ENCODE data around the gene F7.

DNA sequence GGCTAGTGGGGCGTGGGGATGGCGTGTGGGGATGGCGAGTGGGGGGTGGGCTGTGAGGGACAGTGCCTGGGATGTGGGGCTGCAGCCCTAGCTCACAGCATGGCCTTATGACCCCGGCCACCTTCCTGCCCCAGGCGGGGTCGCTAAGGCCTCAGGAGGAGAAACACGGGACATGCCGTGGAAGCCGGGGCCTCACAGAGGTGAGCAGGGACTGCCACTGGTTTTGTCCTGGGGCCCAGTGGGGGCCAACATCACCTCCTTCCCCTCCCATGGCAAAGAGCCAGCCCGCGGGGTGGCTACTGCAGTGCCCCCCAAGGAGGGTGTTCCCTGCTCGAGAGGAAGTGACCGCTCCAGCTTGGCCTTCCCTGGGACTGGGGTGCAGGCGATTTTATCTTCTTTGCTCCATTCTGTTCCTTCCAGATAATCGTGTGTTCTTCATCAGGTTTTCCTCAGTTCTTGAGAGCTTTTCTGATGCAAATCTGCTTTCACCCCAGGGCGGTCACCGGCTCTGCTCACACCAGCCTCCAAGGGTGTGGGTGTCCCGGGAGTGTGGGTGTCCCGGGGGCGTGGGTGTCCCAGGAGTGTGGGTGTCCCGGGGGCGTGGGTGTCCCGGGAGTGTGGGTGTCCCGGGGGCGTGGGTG, 1.2 kb downstream of the F7 start:
- TF ChIP-seq GATA2 (IDR thresholded peaks at IDR 0.05; ENCODE audit: low read depth, low read length): no peak
- no peak for TF ChIP-seq GATA3 (IDR thresholded peaks at IDR 0.05; ENCODE audit: low read depth, low read length)

All from SH-SY5Y (cell line).